Suprapubic skin (tissue), 3 donors: Measurements from ENCODE around the gene PDE6A.

Source experiments
- CTCF ChIP-seq, 2 donors: fragments of 200-600 bp in 1 of 2; fragments of 450-650 bp in 1 of 2; sonication (generic) in 1 of 2; IDR thresholded peaks; one replicate each; pipeline ENCODE4 v1.5.1; 2016 to 2019; ENCODE audit warnings: antibody characterized with exemption in 2 of 2, mild to moderate bottlenecking in 1 of 2, moderate library complexity in 1 of 2
- EP300 ChIP-seq: sonication (generic); formaldehyde crosslinking; IDR thresholded peaks from one replicate; pipeline ENCODE4 v1.6.1; 2017; ENCODE audit warnings: antibody characterized with exemption

GRCh38 chr5:149975409-149975808 is 30.8 kb upstream of the PDE6A start:
- TF ChIP-seq CTCF (IDR thresholded peaks at IDR 0.05) (no peak), EP300 (no peak)
